Upper lobe of left lung (tissue), 6 donors: ENCODE measurements around the gene PBX2. TPM values are rescaled to one million over a fixed set of nuclear protein-coding genes. Genes with fewer than 3 reads are reported as not detected.

ENCODE experiments used
- ATAC-seq, 2 donors: fragments of 200-7000 bp; cut with Tn5 transposase; one replicate each; pipeline ENCODE4 v1.9.1; 2022; ENCODE audit warnings: mild to moderate bottlenecking in 2 of 2, moderate library complexity in 2 of 2; ENCODE audit not compliant: low FRiP score in 2 of 2
- DNase-seq, 2 donors: peaks; one replicate each; pipeline ENCODE4 v3.0.0-alpha.2; 2019 to 2020
- H3K27ac ChIP-seq, 4 donors: fragments of 200-600 bp; sonication (generic); one replicate each; pipeline ENCODE4 v1.5.1; 2016 to 2019
- H3K27me3 ChIP-seq, 4 donors: fragments of 200-600 bp; sonication (generic); one replicate each; pipeline ENCODE4 v1.5.1; 2017 to 2019
- H3K36me3 ChIP-seq, 4 donors: fragments of 200-600 bp; sonication (generic); one replicate each; pipeline ENCODE4 v1.5.1; 2016 to 2019
- H3K4me1 ChIP-seq, 4 donors: fragments of 200-600 bp; sonication (generic); one replicate each; pipeline ENCODE4 v1.5.1; 2018 to 2019
- H3K4me3 ChIP-seq, 4 donors: fragments of 200-600 bp; sonication (generic); one replicate each; pipeline ENCODE4 v1.5.1; 2017 to 2019; ENCODE audit warnings: mild to moderate bottlenecking in 2 of 4, moderate library complexity in 1 of 4
- H3K9me3 ChIP-seq, 4 donors: fragments of 200-600 bp; sonication (generic); one replicate each; pipeline ENCODE4 v1.5.1; 2018 to 2019
- EP300 ChIP-seq, 4 donors: sonication (generic); formaldehyde crosslinking; IDR thresholded peaks; one replicate each; pipeline ENCODE4 v1.5.1; 2017; ENCODE audit warnings: antibody characterized with exemption in 4 of 4, control low read depth in 2 of 4
- POLR2A ChIP-seq, 4 donors: fragments of 450-650 bp; IDR thresholded peaks; one replicate each; pipeline ENCODE4 v1.5.1; 2016 to 2017; ENCODE audit warnings: antibody characterized with exemption in 4 of 4, mild to moderate bottlenecking in 2 of 4
- POLR2AphosphoS5 ChIP-seq, 2 donors: sonication (generic); formaldehyde crosslinking; IDR thresholded peaks; one replicate each; pipeline ENCODE4 v1.5.1; 2017; ENCODE audit warnings: antibody characterized with exemption in 2 of 2
- WGBS, 2 donors: methylation state at CpG; one replicate each; pipeline ENCODE4 v1.1.5; 2017 to 2018; 5-methylcytosine and 5-hydroxymethylcytosine counted together
- total RNA-seq, 6 donors: library from RNA; depleted of rRNA in 4 of 6; stranded (reverse); fragments of >200 nt in 4 of 6; gene quantifications; one replicate each; pipeline versions ENCODE4 v1.1.0 to v1.2.1, GENCODE V29; 2016 to 2021
- TF ChIP-seq, protein P1 (sequence below), 6 experiments: fragments of 450-650 bp in 4 of 6; fragments of 200-600 bp in 2 of 6; sonication (generic) in 2 of 6; IDR thresholded peaks; one replicate each; pipeline ENCODE4 v1.5.1; 2016 to 2019; ENCODE audit warnings: antibody characterized with exemption in 6 of 6
- donor health status: DM: no; HTN: no; CAD: no; lungs with moderate emphysema.
- donor health status: DM: no; HTN: yes; CAD: no; lungs with severe emphysema.

The PBX2 gene
- total RNA-seq, 6 donors from 2014 or later, result 78.6 to 147 (median 93.4) TPM

DNA sequence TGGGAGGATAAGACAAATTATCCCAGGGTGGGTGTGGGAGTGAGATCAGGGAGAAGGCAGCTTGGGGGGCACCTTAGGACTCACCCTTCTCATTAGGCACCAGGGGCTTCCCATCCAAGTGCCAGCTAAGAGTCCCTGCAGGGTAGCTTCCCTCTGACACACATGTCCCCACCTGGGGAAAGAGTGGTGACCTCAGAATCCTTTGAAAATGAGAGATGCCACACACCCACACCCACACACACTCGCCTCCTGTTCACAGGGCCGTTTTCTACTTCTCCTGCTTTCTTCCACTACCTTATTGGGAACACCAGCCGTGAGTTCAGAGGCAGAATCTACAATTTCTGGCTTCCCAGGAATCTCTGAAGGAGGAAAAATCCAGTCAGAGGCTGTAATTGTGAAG, 7.0 kb downstream of the PBX2 start:
- 76 to 85% methylated on average over 3 of the region's 3 CpGs for WGBS, 2 donors
- DNase-seq, result no peak
- TF ChIP-seq POLR2A (IDR thresholded peaks at IDR 0.05) (no peak), EP300 (IDR thresholded peaks at IDR 0.05) (no peak), POLR2AphosphoS5 (IDR thresholded peaks at IDR 0.05) (no peak)
- TF ChIP-seq, protein P1, sequence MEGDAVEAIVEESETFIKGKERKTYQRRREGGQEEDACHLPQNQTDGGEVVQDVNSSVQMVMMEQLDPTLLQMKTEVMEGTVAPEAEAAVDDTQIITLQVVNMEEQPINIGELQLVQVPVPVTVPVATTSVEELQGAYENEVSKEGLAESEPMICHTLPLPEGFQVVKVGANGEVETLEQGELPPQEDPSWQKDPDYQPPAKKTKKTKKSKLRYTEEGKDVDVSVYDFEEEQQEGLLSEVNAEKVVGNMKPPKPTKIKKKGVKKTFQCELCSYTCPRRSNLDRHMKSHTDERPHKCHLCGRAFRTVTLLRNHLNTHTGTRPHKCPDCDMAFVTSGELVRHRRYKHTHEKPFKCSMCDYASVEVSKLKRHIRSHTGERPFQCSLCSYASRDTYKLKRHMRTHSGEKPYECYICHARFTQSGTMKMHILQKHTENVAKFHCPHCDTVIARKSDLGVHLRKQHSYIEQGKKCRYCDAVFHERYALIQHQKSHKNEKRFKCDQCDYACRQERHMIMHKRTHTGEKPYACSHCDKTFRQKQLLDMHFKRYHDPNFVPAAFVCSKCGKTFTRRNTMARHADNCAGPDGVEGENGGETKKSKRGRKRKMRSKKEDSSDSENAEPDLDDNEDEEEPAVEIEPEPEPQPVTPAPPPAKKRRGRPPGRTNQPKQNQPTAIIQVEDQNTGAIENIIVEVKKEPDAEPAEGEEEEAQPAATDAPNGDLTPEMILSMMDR (IDR thresholded peaks at IDR 0.05), result no peak
- Histone ChIP-seq H3K4me1 (peaks cover 48 to 67% (median 59%) of the 10 kb centered on the region in 4 donors), H3K4me3 (peak overlapping the region in 3 of 4 donors; percentile 7 to 41 (median 20)), H3K27ac (peak overlapping the region; percentile 72 to 98 (median 95)), H3K36me3 (peaks cover 7 to 56% (median 34%) of the 10 kb centered on the region in 4 donors), H3K27me3 (no peaks in the 10 kb centered on the region), H3K9me3 (no peaks in the 10 kb centered on the region)
- no peak for ATAC-seq

- WGBS, 2 donors, result 82 to 92% methylated on average over 10 of the region's 10 CpGs
- TF ChIP-seq POLR2A (IDR thresholded peaks at IDR 0.05), result no peak
- no peak for TF ChIP-seq EP300 (IDR thresholded peaks at IDR 0.05)
- no peak for TF ChIP-seq POLR2AphosphoS5 (IDR thresholded peaks at IDR 0.05)
- TF ChIP-seq, protein P1 (IDR thresholded peaks at IDR 0.05), result no peak
- Histone ChIP-seq H3K27ac (peak overlapping the region; percentile 72 to 98 (median 95)), H3K4me1 (peaks cover 43 to 62% (median 54%) of the 10 kb centered on the region in 4 donors), H3K27me3 (no peaks in the 10 kb centered on the region), H3K36me3 (peaks cover 7 to 53% (median 32%) of the 10 kb centered on the region in 4 donors), H3K4me3 (peak overlapping the region in 3 of 4 donors; percentile 18 to 41 (median 20)), H3K9me3 (no peaks in the 10 kb centered on the region)
- DNase-seq, result peak in 1 of 2 donors; percentile 52
- ATAC-seq, result no peak
Measured at GRCh38 chr6:32182555-32182981, 7.4 kb downstream of the PBX2 start.

DNA sequence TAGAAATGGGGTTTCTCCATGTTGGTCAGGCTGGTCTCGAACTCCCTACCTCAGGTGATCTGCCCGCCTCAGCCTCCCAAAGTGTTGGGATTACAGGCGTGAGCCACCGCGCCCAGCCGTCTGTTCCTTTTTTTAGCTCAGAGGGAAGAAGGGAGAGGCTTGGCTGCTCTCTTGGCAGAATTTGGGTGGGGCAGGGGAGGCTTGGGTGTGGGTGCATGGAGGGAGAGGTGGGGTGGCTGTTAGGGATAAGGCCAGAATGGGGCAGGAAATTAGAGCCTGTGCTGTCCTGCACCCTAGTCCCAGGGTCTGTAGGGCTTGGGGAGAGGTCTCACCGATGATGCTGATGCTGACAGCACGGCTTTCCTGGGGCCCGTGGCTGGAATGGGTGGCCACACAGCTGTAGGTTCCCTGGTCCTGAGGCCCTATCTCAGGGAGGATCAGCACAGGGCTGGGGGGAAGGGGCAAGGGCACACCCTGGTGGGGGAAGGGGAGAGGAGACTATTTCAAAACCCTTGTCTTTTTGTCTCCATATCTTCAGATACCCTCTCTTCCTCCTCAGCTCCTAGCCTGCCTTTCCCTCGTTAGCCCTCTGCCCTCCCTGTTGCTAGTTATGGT, 8.0 kb downstream of the PBX2 start:
- H3K36me3 ChIP-seq, result peaks cover 7 to 48% (median 29%) of the 10 kb centered on the region in 4 donors
- peak overlapping the region in 2 of 4 donors; percentile 20 to 41 for H3K4me3 ChIP-seq
- H3K9me3 ChIP-seq, result no peaks in the 10 kb centered on the region
- ATAC-seq, result no peak
- H3K27ac ChIP-seq, result peak overlapping the region; percentile 72 to 98 (median 95)
- DNase-seq, result peak in 1 of 2 donors; percentile 33
- peaks cover 38 to 61% (median 52%) of the 10 kb centered on the region in 4 donors for H3K4me1 ChIP-seq
- 82 to 83% methylated on average over 10 of the region's 10 CpGs for WGBS, 2 donors
- TF ChIP-seq, protein P1 (IDR thresholded peaks at IDR 0.05), result no peak
- TF ChIP-seq EP300 (IDR thresholded peaks at IDR 0.05) (no peak), POLR2AphosphoS5 (IDR thresholded peaks at IDR 0.05) (no peak), POLR2A (IDR thresholded peaks at IDR 0.05) (no peak)
- no peaks in the 10 kb centered on the region for H3K27me3 ChIP-seq

- peaks cover 41 to 61% (median 52%) of the 10 kb centered on the region in 4 donors for H3K4me1 ChIP-seq
- H3K27me3 ChIP-seq, result no peaks in the 10 kb centered on the region
- no peaks in the 10 kb centered on the region for H3K9me3 ChIP-seq
- H3K4me3 ChIP-seq, result peak overlapping the region in 1 of 4 donors; percentile 41
- no peak for TF ChIP-seq POLR2AphosphoS5 (IDR thresholded peaks at IDR 0.05)
- TF ChIP-seq POLR2A (IDR thresholded peaks at IDR 0.05), result no peak
- TF ChIP-seq EP300 (IDR thresholded peaks at IDR 0.05), result no peak
- TF ChIP-seq, protein P1 (IDR thresholded peaks at IDR 0.05), result no peak
- DNase-seq (no peak), ATAC-seq (no peak)
- H3K36me3 ChIP-seq, result peaks cover 7 to 40% (median 24%) of the 10 kb centered on the region in 4 donors
- peak overlapping the region in 2 of 4 donors; percentile 93 to 97 for H3K27ac ChIP-seq
- WGBS, 2 donors, result 91% methylated on average over 15 of the region's 15 CpGs
Measured at GRCh38 chr6:32181148-32181702, 8.8 kb downstream of the PBX2 start.
